GM20431 (cell line): ENCODE measurements around the gene SEC24D.

ENCODE experiments used
- in situ Hi-C: fragments of 300-500 bp; cut with MseI, MboI; formaldehyde crosslinking; loops from one replicate; pipeline ENCODE4 v1.15.0; 2020; ENCODE audit warnings: low sequenced_read_pairs; ENCODE audit not compliant: unreplicated experiment

SEC24D gene

GRCh38 chr4:118734491-118735205 is 101.3 kb downstream of the SEC24D start:
- in situ Hi-C loops, result no loop called here

- in situ Hi-C loops, result no loop called here
These were observed 103.2 kb downstream of the SEC24D start for GRCh38 chr4:118732591-118733330.

GRCh38 chr4:118730683-118731082 is 105.2 kb downstream of the SEC24D start:
- in situ Hi-C loops, result no loop called here

- in situ Hi-C loops, result no loop called here
These were observed 106.3 kb downstream of the SEC24D start for GRCh38 chr4:118729287-118730286.

- in situ Hi-C loops, result no loop called here
These were observed 108.6 kb downstream of the SEC24D start for GRCh38 chr4:118727360-118727759.

GRCh38 chr4:118723369-118723768 is 112.6 kb downstream of the SEC24D start:
- in situ Hi-C loops, result no loop called here

- in situ Hi-C loops, result no loop called here
These were observed 114.2 kb downstream of the SEC24D start for GRCh38 chr4:118721752-118722151.

- in situ Hi-C loops, result no loop called here
These were observed 117.3 kb downstream of the SEC24D start for GRCh38 chr4:118718511-118719170.

GRCh38 chr4:118716304-118716703 is 119.6 kb downstream of the SEC24D start:
- in situ Hi-C loops, result no loop called here

- in situ Hi-C loops, result no loop called here
These were observed 121.2 kb downstream of the SEC24D start for GRCh38 chr4:118714682-118715081.

- in situ Hi-C loops, result no loop called here
These were observed 123.1 kb downstream of the SEC24D start for GRCh38 chr4:118712872-118713271.

GRCh38 chr4:118711052-118711451 is 124.9 kb downstream of the SEC24D start:
- in situ Hi-C loops, result no loop called here

GRCh38 chr4:118703118-118703517 is 132.8 kb downstream of the SEC24D start:
- in situ Hi-C loops, result no loop called here

GRCh38 chr4:118684873-118685811 is 150.8 kb downstream of the SEC24D start, which contains the start of gene METTL14:
Gene METTL14, plus strand, starts transcription at chr4:118685392. Its CDS starts 143 bp downstream, at chr4:118685535.
- in situ Hi-C loops, result no loop called here

- in situ Hi-C loops, result no loop called here
These were observed 152.4 kb downstream of the SEC24D start for GRCh38 chr4:118683513-118683912.

GRCh38 chr4:118682928-118683327 is 153.0 kb downstream of the SEC24D start:
- in situ Hi-C loops, result no loop called here

- in situ Hi-C loops, result no loop called here
These were observed 155.1 kb downstream of the SEC24D start for GRCh38 chr4:118680808-118681207.

- in situ Hi-C loops, result no loop called here
These were observed 159.8 kb downstream of the SEC24D start for GRCh38 chr4:118676128-118676527.
